DMS 273 treated with DMSO at 0.1 percent for 48 hours (cell line): ENCODE measurements around the gene GPX5.

Source experiments
- DNase-seq: peaks from one replicate; lab custom pipeline; 2025; lab: John Stamatoyannopoulos, UW

Gene GPX5

GRCh38 chr6:28555136-28555535 is 29.5 kb downstream of the GPX5 start:
- DNase-seq: no peak

GRCh38 chr6:28558629-28559028 is 32.9 kb downstream of the GPX5 start:
- no peak for DNase-seq

- DNase-seq: no peak
Observed at GRCh38 chr6:28563430-28564095, 37.9 kb downstream of the GPX5 start.

GRCh38 chr6:28565823-28566526 is 40.3 kb downstream of the GPX5 start:
- DNase-seq: no peak

GRCh38 chr6:28566527-28567252 is 41.0 kb downstream of the GPX5 start:
- DNase-seq: no peak

- DNase-seq: no peak
Observed at GRCh38 chr6:28567506-28567905, 41.8 kb downstream of the GPX5 start.

- DNase-seq: no peak
Observed at GRCh38 chr6:28568515-28569108, 42.9 kb downstream of the GPX5 start.

GRCh38 chr6:28569748-28570147 is 44.1 kb downstream of the GPX5 start:
- DNase-seq: no peak

GRCh38 chr6:28580475-28580874 is 54.8 kb downstream of the GPX5 start:
- no peak for DNase-seq

- no peak for DNase-seq
Observed at GRCh38 chr6:28583463-28583862, 57.8 kb downstream of the GPX5 start.
